Tibial nerve (tissue), 3 donors: ENCODE data around the gene RPAIN.

ENCODE experiments used
- POLR2A ChIP-seq, 2 donors: fragments of 450-650 bp; IDR thresholded peaks; one replicate each; pipeline ENCODE4 v1.6.1; 2017; ENCODE audit warnings: antibody characterized with exemption in 2 of 2, mild to moderate bottlenecking in 2 of 2, moderate library complexity in 2 of 2
- TF ChIP-seq, protein P1 (sequence below), 5 experiments: fragments of 200-600 bp in 3 of 5; fragments of 450-650 bp in 2 of 5; sonication (generic) in 3 of 5; IDR thresholded peaks; one replicate each; pipeline ENCODE4 v1.5.1; 2016 to 2019; ENCODE audit warnings: antibody characterized with exemption in 5 of 5, mild to moderate bottlenecking in 3 of 5, moderate library complexity in 2 of 5

DNA sequence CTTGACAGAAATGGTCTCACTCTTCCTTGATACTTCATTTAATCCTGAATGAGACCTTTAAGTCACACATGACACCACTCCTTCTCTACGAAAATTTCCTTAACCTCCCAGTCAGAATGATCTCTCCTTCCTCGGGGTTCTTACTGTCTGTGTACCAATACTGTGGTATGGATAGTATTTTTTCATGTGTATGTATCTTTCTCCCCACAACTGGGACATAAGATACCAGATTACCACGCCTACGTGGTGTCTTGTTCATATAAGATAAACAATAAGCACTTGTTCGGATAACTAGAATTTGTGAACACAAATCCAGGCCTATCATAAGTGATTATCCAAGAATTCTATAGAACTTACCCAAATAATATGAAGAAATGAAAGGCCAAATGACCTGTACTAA lies 11.8 kb upstream of the RPAIN start:
- no peak for TF ChIP-seq POLR2A (IDR thresholded peaks at IDR 0.05)
- TF ChIP-seq, protein P1, sequence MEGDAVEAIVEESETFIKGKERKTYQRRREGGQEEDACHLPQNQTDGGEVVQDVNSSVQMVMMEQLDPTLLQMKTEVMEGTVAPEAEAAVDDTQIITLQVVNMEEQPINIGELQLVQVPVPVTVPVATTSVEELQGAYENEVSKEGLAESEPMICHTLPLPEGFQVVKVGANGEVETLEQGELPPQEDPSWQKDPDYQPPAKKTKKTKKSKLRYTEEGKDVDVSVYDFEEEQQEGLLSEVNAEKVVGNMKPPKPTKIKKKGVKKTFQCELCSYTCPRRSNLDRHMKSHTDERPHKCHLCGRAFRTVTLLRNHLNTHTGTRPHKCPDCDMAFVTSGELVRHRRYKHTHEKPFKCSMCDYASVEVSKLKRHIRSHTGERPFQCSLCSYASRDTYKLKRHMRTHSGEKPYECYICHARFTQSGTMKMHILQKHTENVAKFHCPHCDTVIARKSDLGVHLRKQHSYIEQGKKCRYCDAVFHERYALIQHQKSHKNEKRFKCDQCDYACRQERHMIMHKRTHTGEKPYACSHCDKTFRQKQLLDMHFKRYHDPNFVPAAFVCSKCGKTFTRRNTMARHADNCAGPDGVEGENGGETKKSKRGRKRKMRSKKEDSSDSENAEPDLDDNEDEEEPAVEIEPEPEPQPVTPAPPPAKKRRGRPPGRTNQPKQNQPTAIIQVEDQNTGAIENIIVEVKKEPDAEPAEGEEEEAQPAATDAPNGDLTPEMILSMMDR (IDR thresholded peaks at IDR 0.05) = no peak
